IMR-90 (cell line): Measurements from ENCODE around the gene ARMH2. TPM values are rescaled to one million over a fixed set of nuclear protein-coding genes. Genes with fewer than 3 reads are reported as not detected.

Experiments used
- ATAC-seq: fragments of 200-7000 bp; cut with Tn5 transposase; 2 replicates; pipeline ENCODE4 v1.9.1; 2020; ENCODE audit warnings: low read depth, mild to moderate bottlenecking, moderate library complexity
- BruUV-seq: library from RNA; stranded (reverse); fragments of 400-500 nt; replicated peaks from 2 replicates; lab custom pipeline; 2021; lab: Mats Ljungman, UMichigan
- CTCF ChIA-PET: fragments of 300-600 bp; formaldehyde crosslinking; extraction: SDS; loops from one replicate; lab custom pipeline; 2021; ENCODE audit warnings: antibody characterized with exemption; lab: Yijun Ruan, JAX
- POLR2A ChIA-PET: fragments of 300-600 bp; sonication (Branson Sonifier 250); formaldehyde crosslinking; loops from one replicate; lab custom pipeline; 2022; ENCODE audit warnings: antibody characterized with exemption; ENCODE audit not compliant: unreplicated experiment; lab: Charles Lee
- DNase-seq: peaks from one replicate; pipeline ENCODE4 v3.0.0; 2013
- H2AFZ ChIP-seq: replicated peaks from 2 replicates; pipeline ENCODE3; 2013; ENCODE audit warnings: low read length, mild to moderate bottlenecking; ENCODE audit not compliant: poor library complexity
- H2AK5ac ChIP-seq: 2 replicates; pipeline ENCODE4 v1.6.1; 2013; ENCODE audit warnings: low read depth, low read length, inconsistent platforms
- H2AK9ac ChIP-seq: replicated peaks from 2 replicates; pipeline ENCODE3; 2013; ENCODE audit warnings: mild to moderate bottlenecking, low read depth, low read length, moderate library complexity; ENCODE audit not compliant: poor library complexity
- H2BK120ac ChIP-seq: 2 replicates; pipeline ENCODE4 v1.6.1; 2013; ENCODE audit warnings: low read depth, low read length, inconsistent platforms
- H2BK15ac ChIP-seq: 3 replicates; pipeline ENCODE4 v1.6.1; 2013; ENCODE audit warnings: low read depth, low read length, inconsistent platforms
- H2BK20ac ChIP-seq: 2 replicates; pipeline ENCODE4 v1.6.1; 2013; ENCODE audit warnings: low read depth, mild to moderate bottlenecking, inconsistent platforms, low read length, moderate library complexity
- H2BK5ac ChIP-seq: 2 replicates; pipeline ENCODE4 v1.6.1; 2013; ENCODE audit warnings: mild to moderate bottlenecking, low read depth, low read length, inconsistent platforms; ENCODE audit not compliant: poor library complexity, severe bottlenecking
- H3K14ac ChIP-seq: replicated peaks from 2 replicates; pipeline ENCODE4 v1.6.1; 2013; ENCODE audit warnings: low read depth, low read length, inconsistent platforms
- H3K18ac ChIP-seq: 2 replicates; pipeline ENCODE4 v1.6.1; 2013; ENCODE audit warnings: low read depth, low read length, control low read depth
- H3K23ac ChIP-seq: 2 replicates; pipeline ENCODE4 v1.6.1; 2013; ENCODE audit warnings: low read depth, low read length, inconsistent platforms
- H3K27ac ChIP-seq: 2 replicates; pipeline ENCODE4 v1.5.1; 2013; ENCODE audit warnings: mild to moderate bottlenecking, control low read depth, low read length; ENCODE audit not compliant: insufficient read depth
- H3K27me3 ChIP-seq: 2 replicates; pipeline ENCODE4 v1.6.1; 2013; ENCODE audit warnings: low read length; ENCODE audit not compliant: control insufficient read depth, insufficient read depth
- H3K36me3 ChIP-seq: 2 replicates; pipeline ENCODE4 v1.6.1; 2013; ENCODE audit warnings: low read length, mixed read lengths; ENCODE audit not compliant: control insufficient read depth, insufficient read depth
- H3K4ac ChIP-seq: 2 replicates; pipeline ENCODE4 v1.6.1; 2013; ENCODE audit warnings: low read depth, low read length, inconsistent platforms
- H3K4me1 ChIP-seq: 2 replicates; pipeline ENCODE4 v1.6.1; 2013; ENCODE audit warnings: low read length, mixed read lengths; ENCODE audit not compliant: control insufficient read depth, insufficient read depth
- H3K4me2 ChIP-seq: 2 replicates; pipeline ENCODE4 v1.6.1; 2013; ENCODE audit warnings: low read depth, mild to moderate bottlenecking, control low read depth, low read length, moderate library complexity
- H3K4me3 ChIP-seq: 2 replicates; pipeline ENCODE4 v1.5.1; 2013; ENCODE audit warnings: low read depth, mild to moderate bottlenecking, control low read depth, low read length, moderate library complexity; ENCODE audit not compliant: insufficient read depth
- H3K56ac ChIP-seq: 2 replicates; pipeline ENCODE4 v1.6.1; 2013; ENCODE audit warnings: low read length, inconsistent platforms; ENCODE audit not compliant: insufficient read depth; ENCODE audit errors: extremely low read depth
- H3K79me1 ChIP-seq, 2 experiments: 2 replicates each; pipeline ENCODE4 v1.6.1; 2013; ENCODE audit warnings: low read length in 2 of 2, inconsistent platforms in 1 of 2, low read depth in 1 of 2
- H3K9ac ChIP-seq: 2 replicates; pipeline ENCODE4 v1.6.1; 2013; ENCODE audit warnings: low read depth, low read length, control low read depth
- H3K9me1 ChIP-seq: 2 replicates; pipeline ENCODE4 v1.6.1; 2013; ENCODE audit warnings: low read length, inconsistent platforms; ENCODE audit not compliant: insufficient read depth
- H3K9me3 ChIP-seq: 2 replicates; pipeline ENCODE4 v1.6.1; 2013; ENCODE audit warnings: low read length; ENCODE audit not compliant: control insufficient read depth, insufficient read depth
- H4K20me1 ChIP-seq: 2 replicates; pipeline ENCODE4 v1.6.1; 2013; ENCODE audit warnings: low read length, inconsistent platforms; ENCODE audit not compliant: insufficient read depth
- H4K5ac ChIP-seq: 2 replicates; pipeline ENCODE4 v1.6.1; 2013; ENCODE audit warnings: mild to moderate bottlenecking, low read depth, low read length, control low read depth
- H4K8ac ChIP-seq, 2 experiments: 2 replicates each; pipeline ENCODE4 v1.6.1; 2013; ENCODE audit warnings: low read depth in 2 of 2, low read length in 2 of 2, control low read depth in 1 of 2, inconsistent platforms in 1 of 2
- H4K91ac ChIP-seq: 2 replicates; pipeline ENCODE4 v1.6.1; 2013; ENCODE audit warnings: low read depth, low read length, inconsistent platforms; ENCODE audit not compliant: insufficient read depth
- MAFK ChIP-seq: IDR thresholded peaks from 2 replicates; pipeline ENCODE4 v1.6.1; 2012; ENCODE audit warnings: low read depth, low read length, improper control_type of control experiment
- MAZ ChIP-seq: IDR thresholded peaks from 2 replicates; pipeline ENCODE4 v1.6.1; 2012; ENCODE audit warnings: low read depth, mild to moderate bottlenecking, low read length, improper control_type of control experiment, moderate library complexity, borderline replicate concordance
- NFE2L2 ChIP-seq: fragments of 150-350 bp; IDR thresholded peaks from 2 replicates; pipeline ENCODE4 v1.6.1; 2016; ENCODE audit warnings: low read depth, mild to moderate bottlenecking, low read length
- RCOR1 ChIP-seq: IDR thresholded peaks from 2 replicates; pipeline ENCODE4 v1.6.1; 2012; ENCODE audit warnings: mild to moderate bottlenecking, low read length, improper control_type of control experiment; ENCODE audit not compliant: insufficient replicate concordance
- WGBS, 2 experiments: methylation state at CpG; one replicate each; pipeline versions ENCODE4 v1.1.5 to v1.1.7; 2013; ENCODE audit warnings: missing lambda C conversion rate in 2 of 2; ENCODE audit not compliant: insufficient read length in 1 of 2; ENCODE audit errors: extremely low coverage in 2 of 2; 5-methylcytosine and 5-hydroxymethylcytosine counted together
- dilution Hi-C: fragments of 300-500 bp; cut with HindIII; formaldehyde crosslinking; loops from one replicate; pipeline ENCODE4 v1.14.3; 2018; ENCODE audit warnings: low sequenced_read_pairs; ENCODE audit not compliant: unreplicated experiment
- in situ Hi-C: fragments of 300-500 bp; cut with MboI; formaldehyde crosslinking; loops from 3 replicates; pipeline ENCODE4 v1.14.3; 2019; ENCODE audit warnings: low sequenced_read_pairs, inconsistent platforms, mixed read lengths
- intact Hi-C: fragments of 100-400 bp; cut with micrococcal nuclease; formaldehyde crosslinking; loops from 2 replicates; pipeline ENCODE4 v1.10.0; 2022
- polyA plus RNA-seq, 3 experiments: library from polyadenylated mRNA; depleted of rRNA; stranded (reverse); fragments of >200 nt; gene quantifications; 2 replicates each; pipeline ENCODE4 v1.2.3, GENCODE V29; 2012; ENCODE audit warnings: low replicate concordance in 1 of 3
- total RNA-seq: library from RNA; depleted of rRNA; stranded (reverse); fragments of >200 nt; gene quantifications from 2 replicates; pipeline ENCODE4 v1.2.3, GENCODE V29; 2012
- TF ChIP-seq, protein P1 (sequence below): conservative IDR thresholded peaks from 2 replicates; pipeline ENCODE4 v1.5.1; 2012; ENCODE audit warnings: mild to moderate bottlenecking, low read depth, low read length, improper control_type of control experiment

Gene ARMH2
- total and polyA plus RNA-seq, 2 of the 4 experiments (the other 2 are of a cell fraction), result not detected

DNA sequence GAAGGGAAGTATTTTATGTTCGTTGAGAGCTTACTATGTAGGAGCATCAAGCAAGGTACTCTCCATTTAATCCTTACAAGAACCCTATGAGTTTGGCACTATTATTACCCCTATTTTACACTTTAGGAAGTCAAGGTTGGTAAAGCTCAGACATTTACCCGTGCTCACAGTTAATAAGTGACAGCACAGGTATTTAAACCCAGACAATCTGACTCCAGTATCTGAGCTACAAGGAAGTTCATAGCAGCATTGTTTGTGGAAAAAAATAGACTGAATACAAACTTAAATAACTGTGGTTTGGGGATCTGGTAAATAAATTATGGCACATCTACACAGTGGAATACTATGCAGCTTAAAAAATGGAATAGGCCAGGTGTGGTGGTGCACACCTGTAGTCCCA lies 45.2 kb downstream of the ARMH2 start:
- ChIA-PET POLR2A (no interaction called here), CTCF (no interaction called here)
- H4K5ac ChIP-seq, result no peak overlapping the region
- H3K9ac ChIP-seq, result no peak overlapping the region
- TF ChIP-seq MAFK (no peak), MAZ (no peak), NFE2L2 (no peak), RCOR1 (no peak)
- TF ChIP-seq, protein P1, sequence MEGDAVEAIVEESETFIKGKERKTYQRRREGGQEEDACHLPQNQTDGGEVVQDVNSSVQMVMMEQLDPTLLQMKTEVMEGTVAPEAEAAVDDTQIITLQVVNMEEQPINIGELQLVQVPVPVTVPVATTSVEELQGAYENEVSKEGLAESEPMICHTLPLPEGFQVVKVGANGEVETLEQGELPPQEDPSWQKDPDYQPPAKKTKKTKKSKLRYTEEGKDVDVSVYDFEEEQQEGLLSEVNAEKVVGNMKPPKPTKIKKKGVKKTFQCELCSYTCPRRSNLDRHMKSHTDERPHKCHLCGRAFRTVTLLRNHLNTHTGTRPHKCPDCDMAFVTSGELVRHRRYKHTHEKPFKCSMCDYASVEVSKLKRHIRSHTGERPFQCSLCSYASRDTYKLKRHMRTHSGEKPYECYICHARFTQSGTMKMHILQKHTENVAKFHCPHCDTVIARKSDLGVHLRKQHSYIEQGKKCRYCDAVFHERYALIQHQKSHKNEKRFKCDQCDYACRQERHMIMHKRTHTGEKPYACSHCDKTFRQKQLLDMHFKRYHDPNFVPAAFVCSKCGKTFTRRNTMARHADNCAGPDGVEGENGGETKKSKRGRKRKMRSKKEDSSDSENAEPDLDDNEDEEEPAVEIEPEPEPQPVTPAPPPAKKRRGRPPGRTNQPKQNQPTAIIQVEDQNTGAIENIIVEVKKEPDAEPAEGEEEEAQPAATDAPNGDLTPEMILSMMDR, result no peak
- no peaks in the 10 kb centered on the region for H3K27me3 ChIP-seq
- no peak overlapping the region for H2BK120ac ChIP-seq
- no peaks in the 10 kb centered on the region for H3K36me3 ChIP-seq
- no peak overlapping the region for H3K27ac ChIP-seq
- BruUV-seq, result no TSS peak
- H2AK9ac ChIP-seq, result no peak overlapping the region
- H3K4me2 ChIP-seq, result no peak overlapping the region
- ATAC-seq (no peak), DNase-seq (no peak)
- no peak overlapping the region for H3K4me3 ChIP-seq
- no peak overlapping the region for H4K91ac ChIP-seq
- no peaks in the 10 kb centered on the region for H3K9me3 ChIP-seq
- no peak overlapping the region for H2AK5ac ChIP-seq
- no peaks in the 10 kb centered on the region for H4K20me1 ChIP-seq
- H3K56ac ChIP-seq, result no peak overlapping the region
- no peak overlapping the region for H4K8ac ChIP-seq
- H2BK15ac ChIP-seq, result no peak overlapping the region
- H3K9me1 ChIP-seq, result no peaks in the 10 kb centered on the region
- WGBS, 2 experiments, result no CpG with 5 or more reads among the region's 2 CpGs
- no peak overlapping the region for H3K4ac ChIP-seq
- no peak overlapping the region for H2BK20ac ChIP-seq
- no peaks in the 10 kb centered on the region for H3K4me1 ChIP-seq
- in situ Hi-C loops (no loop called here), intact Hi-C loops (no loop called here), dilution Hi-C loops (no loop called here)
- H3K14ac ChIP-seq, result no peak overlapping the region
- H3K18ac ChIP-seq, result no peak overlapping the region
- no peak overlapping the region for H2BK5ac ChIP-seq
- no peaks in the 10 kb centered on the region for H3K79me1 ChIP-seq
- H2AFZ ChIP-seq, result no peak overlapping the region
- no peak overlapping the region for H3K23ac ChIP-seq
